ENCODE data around the gene MRPL23. TPM values are rescaled to one million over a fixed set of nuclear protein-coding genes. Genes with fewer than 3 reads are reported as not detected.

MRPL23 gene

Small RNA genes lying within 50 kb of the gene (small RNA-seq; reads per million reads assigned to genes)
- gene RF01972 (not detected), gene RF01973 (not detected)

All from skeletal muscle satellite cell (primary cell).